ENCODE measurements around the gene ZC3H7B. TPM values are rescaled to one million over a fixed set of nuclear protein-coding genes. Genes with fewer than 3 reads are reported as not detected.
A peak's percentile ranks its signal among the peaks of the same experiment; 100 is the strongest.

The ZC3H7B gene
- total RNA-seq, 1 experiment from 2014 or later = 34.8 TPM

DNA sequence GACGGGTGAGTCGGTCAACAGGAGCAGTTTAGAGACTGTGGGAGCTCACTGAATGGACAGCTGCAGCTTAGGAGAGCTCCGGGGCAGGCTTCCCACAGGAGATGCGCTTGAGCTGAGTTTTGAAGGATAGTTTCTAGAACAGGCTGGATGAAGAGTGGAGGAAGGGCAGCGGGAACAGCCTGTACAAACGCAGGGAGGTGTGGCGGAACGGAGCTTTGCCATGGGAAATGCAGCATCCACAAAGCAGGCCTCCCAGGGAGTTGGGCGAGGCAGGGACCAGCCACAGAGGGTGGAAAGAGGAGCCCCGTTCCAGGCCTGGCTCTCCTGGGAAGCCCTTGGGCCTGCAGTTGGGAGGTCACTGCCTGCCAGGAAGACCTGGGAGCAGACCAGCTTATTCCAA, 53.7 kb downstream of the ZC3H7B start:
- Histone ChIP-seq H3K36me3 (ENCODE audit: low read depth, low read length) (no peaks in the 10 kb centered on the region; the same call in 1 of the 2 replicates), H3K4me2 (ENCODE audit: low read length) (no peak overlapping the region), H3K27ac (ENCODE audit: low read length) (no peak overlapping the region), H3K9me3 (ENCODE audit: low read length) (no peaks in the 10 kb centered on the region), H3K9me2 (replicated peaks; ENCODE audit: low read length) (no peaks in the 10 kb centered on the region), H3K4me1 (ENCODE audit: insufficient read depth, low read length) (no peaks in the 10 kb centered on the region), H3K79me2 (ENCODE audit: low read length) (no peaks in the 10 kb centered on the region), H2AFZ (ENCODE audit: low read length) (no peak overlapping the region), H3K9ac (ENCODE audit: low read length) (no peak overlapping the region), H3F3A (ENCODE audit: low read length, unreplicated experiment) (no peaks in the 10 kb centered on the region), H4K20me1 (ENCODE audit: low read length) (no peaks in the 10 kb centered on the region), H3K4me3 (ENCODE audit: low read length) (no peak overlapping the region), H3K27me3 (ENCODE audit: low read length) (no peaks in the 10 kb centered on the region)
- intact Hi-C loops (cut with micrococcal nuclease) = no loop called here
- ChIA-PET CTCF (no interaction called here), POLR2A (ENCODE audit: unreplicated experiment) (no interaction called here)
- TF ChIP-seq, protein P1, sequence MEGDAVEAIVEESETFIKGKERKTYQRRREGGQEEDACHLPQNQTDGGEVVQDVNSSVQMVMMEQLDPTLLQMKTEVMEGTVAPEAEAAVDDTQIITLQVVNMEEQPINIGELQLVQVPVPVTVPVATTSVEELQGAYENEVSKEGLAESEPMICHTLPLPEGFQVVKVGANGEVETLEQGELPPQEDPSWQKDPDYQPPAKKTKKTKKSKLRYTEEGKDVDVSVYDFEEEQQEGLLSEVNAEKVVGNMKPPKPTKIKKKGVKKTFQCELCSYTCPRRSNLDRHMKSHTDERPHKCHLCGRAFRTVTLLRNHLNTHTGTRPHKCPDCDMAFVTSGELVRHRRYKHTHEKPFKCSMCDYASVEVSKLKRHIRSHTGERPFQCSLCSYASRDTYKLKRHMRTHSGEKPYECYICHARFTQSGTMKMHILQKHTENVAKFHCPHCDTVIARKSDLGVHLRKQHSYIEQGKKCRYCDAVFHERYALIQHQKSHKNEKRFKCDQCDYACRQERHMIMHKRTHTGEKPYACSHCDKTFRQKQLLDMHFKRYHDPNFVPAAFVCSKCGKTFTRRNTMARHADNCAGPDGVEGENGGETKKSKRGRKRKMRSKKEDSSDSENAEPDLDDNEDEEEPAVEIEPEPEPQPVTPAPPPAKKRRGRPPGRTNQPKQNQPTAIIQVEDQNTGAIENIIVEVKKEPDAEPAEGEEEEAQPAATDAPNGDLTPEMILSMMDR (conservative IDR thresholded peaks at IDR 0.05; ENCODE audit: low read depth, low read length) = no peak
- TF ChIP-seq EZH2 (IDR thresholded peaks at IDR 0.05; ENCODE audit: low read length, unreplicated experiment) = no peak
- TF ChIP-seq EZH2phosphoT487 (IDR thresholded peaks at IDR 0.05; ENCODE audit: borderline replicate concordance, low read length) = no peak
- ATAC-seq = no peak
- BruUV-seq (replicated peaks) = no TSS peak
- DNase-seq = no peak

DNA sequence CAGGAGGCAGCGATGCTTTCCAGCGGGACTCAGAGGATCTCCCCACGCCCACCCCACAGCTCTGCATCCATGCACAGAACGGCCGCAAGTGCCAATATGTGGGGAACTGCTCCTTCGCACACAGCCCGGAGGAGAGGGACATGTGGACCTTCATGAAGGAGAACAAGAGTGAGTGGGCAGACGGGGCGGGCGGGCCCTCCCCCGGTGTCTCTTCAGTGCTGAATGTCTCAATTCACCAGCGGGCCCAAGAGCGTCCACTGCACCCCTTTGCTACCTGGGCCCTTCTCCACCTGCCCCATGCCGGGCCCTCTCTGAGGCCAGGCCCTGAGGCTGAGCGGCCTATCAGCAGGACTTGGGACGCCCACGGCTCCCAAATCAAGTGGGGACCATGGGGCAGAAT, 54.6 kb downstream of the ZC3H7B start:
- ChIA-PET CTCF (no interaction called here), POLR2A (ENCODE audit: unreplicated experiment) (no interaction called here)
- H3K27ac ChIP-seq (ENCODE audit: low read length) = no peak overlapping the region
- no peak for DNase-seq
- H3K4me2 ChIP-seq (ENCODE audit: low read length) = no peak overlapping the region
- H3K36me3 ChIP-seq (ENCODE audit: low read depth, low read length) = no peaks in the 10 kb centered on the region; the same call in 1 of the 2 replicates
- no peaks in the 10 kb centered on the region for H4K20me1 ChIP-seq (ENCODE audit: low read length)
- intact Hi-C loops (cut with micrococcal nuclease) = no loop called here
- ATAC-seq = no peak
- H2AFZ ChIP-seq (ENCODE audit: low read length) = no peak overlapping the region
- no peaks in the 10 kb centered on the region for H3K4me1 ChIP-seq (ENCODE audit: insufficient read depth, low read length)
- BruUV-seq (replicated peaks) = no TSS peak
- no peaks in the 10 kb centered on the region for H3K79me2 ChIP-seq (ENCODE audit: low read length)
- H3F3A ChIP-seq (ENCODE audit: low read length, unreplicated experiment) = no peaks in the 10 kb centered on the region
- no peak for TF ChIP-seq EZH2phosphoT487 (IDR thresholded peaks at IDR 0.05; ENCODE audit: borderline replicate concordance, low read length)
- no peak for TF ChIP-seq EZH2 (IDR thresholded peaks at IDR 0.05; ENCODE audit: low read length, unreplicated experiment)
- TF ChIP-seq, protein P1 (conservative IDR thresholded peaks at IDR 0.05; ENCODE audit: low read depth, low read length) = no peak
- H3K9me2 ChIP-seq (replicated peaks; ENCODE audit: low read length) = no peaks in the 10 kb centered on the region
- H3K4me3 ChIP-seq (ENCODE audit: low read length) = no peak overlapping the region
- no peak overlapping the region for H3K9ac ChIP-seq (ENCODE audit: low read length)
- no peaks in the 10 kb centered on the region for H3K27me3 ChIP-seq (ENCODE audit: low read length)
- no peaks in the 10 kb centered on the region for H3K9me3 ChIP-seq (ENCODE audit: low read length)

DNA sequence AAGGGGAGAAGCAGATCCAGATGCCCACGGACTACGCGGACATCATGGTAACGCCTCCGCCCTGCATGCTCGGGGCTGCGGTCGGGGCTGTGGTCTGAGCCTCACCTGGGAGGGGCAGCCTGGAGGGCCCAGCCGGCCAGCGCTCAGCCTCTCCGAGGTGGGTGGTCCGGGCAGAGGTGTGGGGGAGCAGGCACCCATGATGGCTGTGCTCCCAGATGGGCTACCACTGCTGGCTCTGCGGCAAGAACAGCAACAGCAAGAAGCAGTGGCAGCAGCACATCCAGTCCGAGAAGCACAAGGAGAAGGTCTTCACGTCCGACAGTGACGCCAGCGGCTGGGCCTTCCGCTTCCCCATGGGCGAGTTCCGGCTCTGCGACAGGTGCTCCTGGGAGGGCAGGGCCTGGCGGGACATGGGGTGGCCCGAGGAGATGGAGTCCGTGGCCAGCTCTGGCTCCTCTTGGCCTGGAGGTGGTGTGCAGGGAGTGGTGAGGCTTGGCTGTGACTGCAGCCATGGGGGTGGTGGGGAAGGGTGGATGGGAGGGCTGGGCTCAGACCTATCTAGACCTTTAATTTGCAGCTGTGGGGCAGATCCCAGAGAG, 55.2 kb downstream of the ZC3H7B start:
- TF ChIP-seq EZH2phosphoT487 (IDR thresholded peaks at IDR 0.05; ENCODE audit: borderline replicate concordance, low read length) (no peak), EZH2 (IDR thresholded peaks at IDR 0.05; ENCODE audit: low read length, unreplicated experiment) (no peak)
- TF ChIP-seq, protein P1 (conservative IDR thresholded peaks at IDR 0.05; ENCODE audit: low read depth, low read length) = no peak
- no peak overlapping the region for H3K4me3 ChIP-seq (ENCODE audit: low read length)
- H3F3A ChIP-seq (ENCODE audit: low read length, unreplicated experiment) = no peaks in the 10 kb centered on the region
- H3K9me3 ChIP-seq (ENCODE audit: low read length) = no peaks in the 10 kb centered on the region
- H4K20me1 ChIP-seq (ENCODE audit: low read length) = no peaks in the 10 kb centered on the region
- no peak overlapping the region for H3K27ac ChIP-seq (ENCODE audit: low read length)
- no peak overlapping the region for H2AFZ ChIP-seq (ENCODE audit: low read length)
- intact Hi-C loops (cut with micrococcal nuclease) = no loop called here
- no peaks in the 10 kb centered on the region for H3K27me3 ChIP-seq (ENCODE audit: low read length)
- POLR2A ChIA-PET (ENCODE audit: unreplicated experiment) = no interaction called here
- H3K36me3 ChIP-seq (ENCODE audit: low read depth, low read length) = no peaks in the 10 kb centered on the region; the same call in 1 of the 2 replicates
- BruUV-seq (replicated peaks) = TSS peak; percentile 18
- CTCF ChIA-PET = no interaction called here
- no peak overlapping the region for H3K4me2 ChIP-seq (ENCODE audit: low read length)
- no peaks in the 10 kb centered on the region for H3K4me1 ChIP-seq (ENCODE audit: insufficient read depth, low read length)
- no peak overlapping the region for H3K9ac ChIP-seq (ENCODE audit: low read length)
- no peaks in the 10 kb centered on the region for H3K9me2 ChIP-seq (replicated peaks; ENCODE audit: low read length)
- no peaks in the 10 kb centered on the region for H3K79me2 ChIP-seq (ENCODE audit: low read length)
- no peak for ATAC-seq
- DNase-seq = no peak
